ENCODE results near the gene SOSTDC1. TPM values are rescaled to one million over a fixed set of nuclear protein-coding genes. Genes with fewer than 3 reads are reported as not detected.

Gene SOSTDC1
- total RNA-seq, 1 donor from 2014 or later = 5.4 TPM

Other genes starting within 250 kb of the SOSTDC1 start
- 2.8 and 2.9 TPM in 2 replicates for gene CRPPA, start 44.2 kb downstream of the SOSTDC1 start, total RNA-seq (ENCODE audit: low replicate concordance)
- not detected in 2 replicates for gene LRRC72, start 61.1 kb upstream of the SOSTDC1 start, total RNA-seq (ENCODE audit: low replicate concordance)
- 15.2 and 21.5 TPM in 2 replicates for gene ANKMY2, start 180.0 kb upstream of the SOSTDC1 start, total RNA-seq (ENCODE audit: low replicate concordance)
- gene BZW2, start 180.4 kb upstream of the SOSTDC1 start, total RNA-seq (ENCODE audit: low replicate concordance) = 73.3 and 89.8 TPM in 2 replicates

Measured in type B pancreatic cell (in vitro differentiated cells).